AG09309 (cell line): ENCODE data around the gene FEN1.

Experiments used
- DNase-seq: peaks from one replicate; pipeline ENCODE4 v3.0.0-alpha.2; 2010; ENCODE audit warnings: low read depth
- H3K4me3 ChIP-seq: 2 replicates; pipeline ENCODE4 v1.5.1; 2011; ENCODE audit warnings: mild to moderate bottlenecking, low read depth, low read length, moderate library complexity; ENCODE audit not compliant: control insufficient read depth
- CTCF ChIP-seq: IDR thresholded peaks from 2 replicates; pipeline ENCODE4 v1.5.1; 2011; ENCODE audit warnings: mild to moderate bottlenecking, low read depth, low read length, inconsistent platforms; ENCODE audit not compliant: insufficient read depth, control insufficient read depth; ENCODE audit errors: missing control alignments

The FEN1 gene

GRCh38 chr11:61803889-61804647 lies 11.4 kb downstream of the FEN1 start:
- DNase-seq, result no peak
- no peak for TF ChIP-seq CTCF
- no peak overlapping the region for H3K4me3 ChIP-seq

GRCh38 chr11:61805146-61805545 lies 12.4 kb downstream of the FEN1 start:
- no peak for TF ChIP-seq CTCF
- DNase-seq, result no peak
- no peak overlapping the region for H3K4me3 ChIP-seq

GRCh38 chr11:61806785-61807184 lies 14.1 kb downstream of the FEN1 start:
- DNase-seq, result no peak
- no peak for TF ChIP-seq CTCF

GRCh38 chr11:61810671-61811175 lies 18.0 kb downstream of the FEN1 start:
- no peak for TF ChIP-seq CTCF
- no peak for DNase-seq
- H3K4me3 ChIP-seq, result no peak overlapping the region

More at GRCh38 chr11:61806785-61807184, 14.1 kb downstream of the FEN1 start:
- H3K4me3 ChIP-seq, result no peak overlapping the region

GRCh38 chr11:61811831-61812230 lies 19.1 kb downstream of the FEN1 start:
- TF ChIP-seq CTCF, result no peak
- no peak overlapping the region for H3K4me3 ChIP-seq
- DNase-seq, result no peak

GRCh38 chr11:61812736-61813411 lies 20.2 kb downstream of the FEN1 start:
- no peak for DNase-seq
- no peak for TF ChIP-seq CTCF
- no peak overlapping the region for H3K4me3 ChIP-seq
